ENCODE measurements around the gene IGSF23. TPM values are rescaled to one million over a fixed set of nuclear protein-coding genes. Genes with fewer than 3 reads are reported as not detected.
"Not testable (repeated sequence)": the region's sequence is repeated elsewhere in the genome, so short reads cannot be mapped to it uniquely, and the experiment has no call there.

The IGSF23 gene
- total RNA-seq, 1 experiment from 2014 or later, result not detected

GRCh38 chr19:44681992-44682790 is 68.8 kb downstream of the IGSF23 start:
- DNase-seq, result no peak
- ChIA-PET POLR2A (ENCODE audit: unreplicated experiment) (no interaction called here), CTCF (no interaction called here)
- no TSS peak for BruUV-seq (replicated peaks)
- no peaks in the 10 kb centered on the region for H3K9me2 ChIP-seq (ENCODE audit: insufficient read depth)
- no peak overlapping the region for H3K4me2 ChIP-seq
- peaks cover 43% of the 10 kb centered on the region for H3K4me1 ChIP-seq (replicated peaks; ENCODE audit: insufficient read depth)
- intact Hi-C loops (cut with micrococcal nuclease; ENCODE audit: unreplicated experiment), result no loop called here
- H3F3A ChIP-seq (ENCODE audit: insufficient read depth, low read depth), result peaks cover 60% of the 10 kb centered on the region
- H3K27ac ChIP-seq, result no peak overlapping the region
- H3K4me3 ChIP-seq, result no peak overlapping the region
- no peak for TF ChIP-seq CTCF (conservative IDR thresholded peaks at IDR 0.05)
- no peak for TF ChIP-seq EZH2 (IDR thresholded peaks at IDR 0.05; ENCODE audit: low read depth)
- H3K27me3 ChIP-seq (ENCODE audit: insufficient read depth, low read depth), result no peaks in the 10 kb centered on the region
- no peaks in the 10 kb centered on the region for H3K36me3 ChIP-seq (ENCODE audit: low read depth)
- H3K79me2 ChIP-seq (ENCODE audit: low read depth), result no peaks in the 10 kb centered on the region
- H4K20me1 ChIP-seq (ENCODE audit: insufficient read depth), result no peaks in the 10 kb centered on the region
- H2AFZ ChIP-seq, result no peak overlapping the region
- H3K9me3 ChIP-seq (ENCODE audit: insufficient read depth, low read depth), result no peaks in the 10 kb centered on the region

GRCh38 chr19:44682807-44683206 is 69.4 kb downstream of the IGSF23 start:
- TF ChIP-seq EZH2 (IDR thresholded peaks at IDR 0.05; ENCODE audit: low read depth) (no peak), CTCF (conservative IDR thresholded peaks at IDR 0.05) (no peak)
- POLR2A ChIA-PET (ENCODE audit: unreplicated experiment), result no interaction called here
- no peaks in the 10 kb centered on the region for H4K20me1 ChIP-seq (ENCODE audit: insufficient read depth)
- H2AFZ ChIP-seq, result no peak overlapping the region
- no peaks in the 10 kb centered on the region for H3K79me2 ChIP-seq (ENCODE audit: low read depth)
- intact Hi-C loops (cut with micrococcal nuclease; ENCODE audit: unreplicated experiment), result no loop called here
- H3K27me3 ChIP-seq (ENCODE audit: insufficient read depth, low read depth), result no peaks in the 10 kb centered on the region
- no peak overlapping the region for H3K27ac ChIP-seq
- H3K9me3 ChIP-seq (ENCODE audit: insufficient read depth, low read depth), result no peaks in the 10 kb centered on the region
- H3K4me3 ChIP-seq, result no peak overlapping the region
- peaks cover 37% of the 10 kb centered on the region for H3K4me1 ChIP-seq (replicated peaks; ENCODE audit: insufficient read depth)
- no peaks in the 10 kb centered on the region for H3K36me3 ChIP-seq (ENCODE audit: low read depth)
- no TSS peak for BruUV-seq (replicated peaks)
- H3F3A ChIP-seq (ENCODE audit: insufficient read depth, low read depth), result peaks cover 58% of the 10 kb centered on the region
- no peak for DNase-seq
- no peak overlapping the region for H3K4me2 ChIP-seq
- no peaks in the 10 kb centered on the region for H3K9me2 ChIP-seq (ENCODE audit: insufficient read depth)
- CTCF ChIA-PET, result no interaction called here

GRCh38 chr19:44683434-44684210 is 70.3 kb downstream of the IGSF23 start:
- TF ChIP-seq EZH2 (IDR thresholded peaks at IDR 0.05; ENCODE audit: low read depth) (no peak), CTCF (conservative IDR thresholded peaks at IDR 0.05) (no peak)
- ChIA-PET CTCF (interaction anchor here (0.6 kb wide), 1 partner anchor 10 kb away, joined by 3 read pairs; no protein-coding TSS in a partner anchor), POLR2A (ENCODE audit: unreplicated experiment) (no interaction called here)
- Histone ChIP-seq H3K79me2 (ENCODE audit: low read depth) (no peaks in the 10 kb centered on the region), H3K27me3 (ENCODE audit: insufficient read depth, low read depth) (no peaks in the 10 kb centered on the region), H3F3A (ENCODE audit: insufficient read depth, low read depth) (peaks cover 52% of the 10 kb centered on the region), H2AFZ (no peak overlapping the region), H3K9me2 (ENCODE audit: insufficient read depth) (no peaks in the 10 kb centered on the region), H3K27ac (peak overlapping the region; percentile 87; the same call in 1 of the 2 replicates), H3K4me3 (no peak overlapping the region), H4K20me1 (ENCODE audit: insufficient read depth) (no peaks in the 10 kb centered on the region), H3K4me2 (no peak overlapping the region), H3K4me1 (replicated peaks; ENCODE audit: insufficient read depth) (peaks cover 34% of the 10 kb centered on the region), H3K9me3 (ENCODE audit: insufficient read depth, low read depth) (no peaks in the 10 kb centered on the region), H3K36me3 (ENCODE audit: low read depth) (no peaks in the 10 kb centered on the region)
- intact Hi-C loops (cut with micrococcal nuclease; ENCODE audit: unreplicated experiment), result no loop called here
- BruUV-seq (replicated peaks), result no TSS peak
- no peak for DNase-seq

- POLR2A ChIA-PET (ENCODE audit: unreplicated experiment), result not testable (repeated sequence)
These were observed 71.0 kb downstream of the IGSF23 start for GRCh38 chr19:44684396-44684795.

More at GRCh38 chr19:44684396-44684795, 71.0 kb downstream of the IGSF23 start:
- H3K36me3 ChIP-seq (ENCODE audit: low read depth); H3K4me3 ChIP-seq; DNase-seq; H3K79me2 ChIP-seq (ENCODE audit: low read depth); H3K27me3 ChIP-seq (ENCODE audit: insufficient read depth, low read depth); intact Hi-C loops (cut with micrococcal nuclease; ENCODE audit: unreplicated experiment); H4K20me1 ChIP-seq (ENCODE audit: insufficient read depth); H3K9me3 ChIP-seq (ENCODE audit: insufficient read depth, low read depth); H3K9me2 ChIP-seq (ENCODE audit: insufficient read depth); BruUV-seq (replicated peaks); H2AFZ ChIP-seq; CTCF ChIA-PET: not testable (repeated sequence)
- H3F3A ChIP-seq (ENCODE audit: insufficient read depth, low read depth), result peaks cover 53% of the 10 kb centered on the region
- peaks cover 41% of the 10 kb centered on the region for H3K4me1 ChIP-seq (replicated peaks; ENCODE audit: insufficient read depth)
- H3K27ac ChIP-seq, result peak overlapping the region; percentile 87
- H3K4me2 ChIP-seq, result peak overlapping the region; percentile 61
